ENCODE measurements around the gene CCDC82.
A peak's percentile ranks its signal among the peaks of the same experiment; 100 is the strongest.

Gene CCDC82

GRCh38 chr11:96358321-96358720 is 31.4 kb downstream of the CCDC82 start:
- no peak for DNase-seq

- no peak for DNase-seq
Observed at GRCh38 chr11:96357794-96358193, 31.9 kb downstream of the CCDC82 start.

GRCh38 chr11:96356848-96357247 is 32.9 kb downstream of the CCDC82 start:
- no peak for DNase-seq

- peak; percentile 96 for DNase-seq
Observed at GRCh38 chr11:96342961-96343711, 46.6 kb downstream of the CCDC82 start, which contains the start of gene MAML2. Gene MAML2 (minus strand): TSS chr11:96343195. CDS start chr11:96341895, 1,300 bp downstream.

- DNase-seq, result no peak
Observed at GRCh38 chr11:96342014-96342960, 47.4 kb downstream of the CCDC82 start.

- DNase-seq, result peak; percentile 59
Observed at GRCh38 chr11:96341211-96342013, 48.3 kb downstream of the CCDC82 start.

GRCh38 chr11:96340555-96340885 is 49.2 kb downstream of the CCDC82 start:
- DNase-seq, result no peak

- no peak for DNase-seq
Observed at GRCh38 chr11:96339706-96340554, 49.8 kb downstream of the CCDC82 start.

- DNase-seq, result peak; percentile 49
Observed at GRCh38 chr11:96338910-96339705, 50.6 kb downstream of the CCDC82 start.

- DNase-seq, result no peak
Observed at GRCh38 chr11:96337541-96338431, 51.9 kb downstream of the CCDC82 start.

- no peak for DNase-seq
Observed at GRCh38 chr11:96335388-96335787, 54.3 kb downstream of the CCDC82 start.

GRCh38 chr11:96334219-96334618 is 55.5 kb downstream of the CCDC82 start:
- DNase-seq, result no peak

GRCh38 chr11:96333191-96333719 is 56.5 kb downstream of the CCDC82 start:
- no peak for DNase-seq

GRCh38 chr11:96332126-96332771 is 57.5 kb downstream of the CCDC82 start:
- DNase-seq, result no peak

GRCh38 chr11:96331699-96332116 is 58.0 kb downstream of the CCDC82 start:
- DNase-seq, result no peak

GRCh38 chr11:96330511-96330859 is 59.2 kb downstream of the CCDC82 start:
- DNase-seq, result no peak

GRCh38 chr11:96329855-96330510 is 59.7 kb downstream of the CCDC82 start:
- no peak for DNase-seq

- no peak for DNase-seq
Observed at GRCh38 chr11:96329419-96329818, 60.3 kb downstream of the CCDC82 start.
